Left renal pelvis (tissue), 4 donors: Measurements from ENCODE around the gene HUNK. TPM values are rescaled to one million over a fixed set of nuclear protein-coding genes. Genes with fewer than 3 reads are reported as not detected.
A peak's percentile ranks its signal among the peaks of the same experiment; 100 is the strongest.

ENCODE experiments used
- DNase-seq, 4 donors: peaks; one replicate each; pipeline ENCODE4 v3.0.0-alpha.2; 2013; ENCODE audit warnings: low read depth in 4 of 4, low spot score in 3 of 4
- polyA plus RNA-seq, 4 donors: library from polyadenylated mRNA; unstranded; fragments of 120-200 nt; gene quantifications; one replicate each; pipeline ENCODE4 v1.2.1, GENCODE V29; 2013; ENCODE audit not compliant: insufficient read length in 4 of 4

Gene HUNK
- polyA plus RNA-seq, 4 donors, result 12.9 to 20.3 (median 15.2) TPM

DNA sequence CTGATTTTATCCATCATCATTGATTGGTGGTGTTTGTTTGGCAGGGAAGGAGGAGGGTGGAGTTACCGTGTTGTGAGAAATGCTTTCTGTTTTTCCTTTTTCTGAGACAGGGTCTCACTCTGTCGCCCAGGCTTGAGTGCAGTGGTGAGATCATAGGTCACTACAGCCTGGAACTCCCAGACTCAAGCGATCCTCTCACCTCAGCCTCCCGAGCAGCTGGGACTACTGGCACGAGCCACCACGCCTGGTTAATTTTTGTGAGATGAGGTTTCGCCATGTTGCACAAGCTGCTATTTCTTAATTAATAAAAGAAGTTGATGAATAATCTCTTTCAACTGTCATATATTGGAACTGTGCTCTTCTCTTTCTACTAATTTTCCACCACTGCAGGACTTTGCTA lies 44.3 kb downstream of the HUNK start:
- DNase-seq, result no peak

DNA sequence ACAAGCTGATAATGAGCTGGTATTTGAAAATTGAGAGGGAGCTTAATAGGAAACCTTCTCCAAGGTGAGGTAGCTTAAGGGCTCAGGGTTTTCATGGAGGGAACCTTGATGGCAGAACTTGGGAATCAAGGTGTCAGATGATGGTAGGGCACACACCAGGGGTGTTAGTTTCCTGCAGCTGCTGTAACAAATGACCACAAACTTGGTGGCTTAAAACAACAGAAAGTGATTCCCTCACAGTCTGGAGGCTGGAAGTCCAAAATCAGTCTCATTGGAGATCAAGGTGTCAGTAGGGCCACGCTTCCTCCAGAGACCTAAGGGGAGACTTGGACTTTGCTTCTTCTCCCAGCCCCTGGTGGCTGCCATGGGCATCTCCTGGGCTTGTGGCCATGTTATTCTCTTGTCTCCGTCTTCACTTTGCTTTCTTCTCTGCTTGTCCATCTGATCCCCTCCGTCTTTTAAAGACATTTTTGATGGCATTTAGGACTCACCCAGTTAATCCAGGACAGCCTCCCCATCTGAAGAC lies 45.5 kb downstream of the HUNK start:
- no peak for DNase-seq

DNA sequence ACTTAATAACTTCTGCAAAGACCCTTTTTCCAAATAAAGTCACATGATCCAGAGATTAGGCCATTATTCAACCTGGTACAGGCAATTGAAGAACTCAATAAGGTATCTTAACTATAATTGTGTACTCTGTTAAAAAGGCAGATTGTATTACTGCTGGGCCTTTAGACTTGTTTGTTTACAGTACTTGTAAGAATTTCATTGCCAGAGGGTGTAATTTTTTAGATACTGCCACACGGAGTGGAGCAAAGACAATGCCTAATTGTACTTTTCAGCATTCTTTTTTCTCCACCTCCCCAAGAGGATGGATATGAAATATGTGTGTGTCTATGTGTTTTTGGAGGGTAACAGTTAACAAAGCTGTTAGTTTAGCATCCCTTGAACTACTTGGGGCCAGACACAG lies 47.5 kb downstream of the HUNK start:
- DNase-seq, result no peak

DNA sequence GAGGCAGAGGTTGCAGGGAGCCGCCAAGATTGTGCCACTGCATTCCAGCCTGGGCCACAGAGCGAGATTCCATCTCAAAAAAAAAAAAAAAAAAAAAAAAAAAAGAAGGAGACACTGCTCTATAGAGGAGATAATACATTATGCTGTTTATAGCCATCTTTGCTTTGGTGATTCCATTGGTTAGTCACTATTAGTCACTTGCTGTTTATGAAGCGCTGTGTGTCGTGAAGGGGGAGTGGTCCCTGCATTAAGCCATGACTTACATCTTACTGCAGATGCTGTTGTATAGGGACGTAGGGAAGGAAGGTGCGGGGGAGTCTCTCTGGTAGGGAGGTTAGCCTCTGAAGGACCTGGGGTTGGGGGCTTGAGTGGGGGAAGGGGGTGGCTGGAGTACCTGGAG lies 48.3 kb downstream of the HUNK start:
- DNase-seq, result no peak

DNA sequence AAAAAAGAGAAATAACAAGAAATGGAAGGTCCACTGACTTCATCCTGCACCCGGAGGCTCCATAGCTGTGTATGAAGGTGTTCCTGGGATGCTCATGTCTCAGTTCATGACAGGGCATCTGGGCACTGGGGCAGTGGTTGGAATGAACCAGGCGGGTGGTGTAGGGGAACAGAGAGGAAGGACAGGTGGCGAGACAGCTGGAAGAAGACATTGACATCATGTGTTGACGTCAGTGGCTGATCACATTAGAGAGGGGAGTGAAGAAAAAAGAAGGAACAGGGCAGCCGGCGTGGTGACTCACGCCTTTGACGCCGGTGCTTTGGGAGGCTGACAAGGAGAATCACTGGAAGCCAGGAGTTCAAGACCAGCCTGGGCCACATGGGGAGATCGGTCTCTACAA lies 50.1 kb downstream of the HUNK start:
- no peak for DNase-seq

DNA sequence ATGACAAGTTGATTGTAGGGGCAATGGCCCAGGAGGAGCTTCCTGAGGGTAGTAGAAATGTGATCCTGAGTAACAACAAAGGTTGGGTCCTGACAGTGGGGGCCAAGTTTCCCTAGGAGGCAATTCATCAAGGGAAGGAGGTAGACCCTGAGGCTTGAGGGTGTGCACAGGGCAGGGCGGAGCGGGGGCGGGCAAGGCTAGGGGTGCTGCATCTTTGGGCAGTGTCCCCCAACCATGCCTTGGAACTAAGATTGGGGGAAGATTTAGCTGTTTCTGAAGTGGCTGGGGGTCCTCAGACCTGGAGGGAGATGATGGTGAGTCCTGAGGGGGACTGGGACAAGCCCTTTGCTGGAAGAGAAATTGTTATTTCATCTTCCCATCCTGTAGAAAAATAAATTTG lies 50.9 kb downstream of the HUNK start:
- DNase-seq, result no peak

DNA sequence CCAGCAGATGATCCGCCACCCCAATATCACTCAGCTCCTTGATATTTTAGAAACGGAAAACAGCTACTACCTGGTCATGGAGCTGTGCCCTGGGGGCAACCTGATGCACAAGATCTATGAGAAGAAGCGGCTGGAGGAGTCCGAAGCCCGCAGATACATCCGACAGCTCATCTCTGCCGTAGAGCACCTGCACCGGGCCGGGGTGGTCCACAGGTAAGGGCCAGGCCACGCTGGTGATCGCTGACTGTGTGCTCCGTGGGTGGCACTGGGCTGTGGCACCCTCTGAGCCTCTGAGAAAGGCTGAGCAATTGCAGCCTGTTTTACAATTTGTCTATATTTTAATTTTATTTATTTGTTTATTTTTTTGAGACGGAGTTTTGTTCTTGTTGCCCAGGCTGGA lies 51.7 kb downstream of the HUNK start:
- no peak for DNase-seq

DNA sequence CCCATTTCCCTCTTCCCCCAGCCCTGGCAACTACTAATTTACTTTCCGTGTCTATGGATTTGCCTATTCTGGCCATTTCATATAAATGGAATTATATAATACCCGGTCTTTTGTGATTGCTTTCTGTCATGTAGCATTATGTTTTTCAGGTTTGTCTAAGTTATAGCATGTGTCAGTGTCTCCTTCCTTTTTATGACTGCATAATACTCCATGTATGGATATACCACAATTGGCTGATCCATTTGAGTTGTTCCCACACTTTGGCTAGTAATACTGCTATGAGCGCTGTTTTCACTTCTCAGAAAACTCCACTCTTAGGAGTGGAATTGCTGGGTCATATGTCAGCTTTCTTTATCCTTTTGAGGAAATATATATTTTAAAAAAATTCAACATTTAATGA lies 53.7 kb downstream of the HUNK start:
- no peak for DNase-seq

DNA sequence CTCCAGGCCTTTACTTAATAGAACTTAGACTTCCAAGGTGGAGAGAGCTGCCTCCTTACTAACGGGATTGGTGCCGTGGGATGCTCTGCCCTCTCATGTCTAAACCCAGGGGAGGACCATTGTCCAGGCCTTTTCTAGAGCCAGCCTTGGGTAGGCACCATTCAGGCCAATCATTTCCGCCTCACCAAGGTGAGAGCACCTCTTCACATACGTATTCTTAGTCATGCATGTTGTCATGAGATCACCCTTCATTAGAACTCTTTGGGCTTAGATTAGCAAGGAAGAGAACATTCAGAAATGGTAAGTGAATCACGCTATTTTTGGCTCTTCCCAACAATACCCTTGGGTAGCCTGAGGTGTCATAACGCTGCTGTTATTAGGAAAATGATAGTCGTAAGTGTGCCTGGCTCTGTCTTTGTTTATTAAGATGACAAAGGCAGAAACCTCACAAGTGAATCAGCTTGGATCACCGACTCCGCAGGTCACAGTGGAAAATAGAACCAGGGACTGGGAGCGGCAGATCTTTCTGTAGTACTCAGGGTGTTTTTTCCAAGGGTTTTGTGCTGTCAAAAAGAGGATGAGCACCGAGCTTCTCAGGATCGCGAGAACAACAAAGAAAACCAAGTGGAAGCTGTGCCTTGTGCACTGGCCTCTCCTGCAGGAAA lies 55.0 kb downstream of the HUNK start:
- DNase-seq, result no peak

DNA sequence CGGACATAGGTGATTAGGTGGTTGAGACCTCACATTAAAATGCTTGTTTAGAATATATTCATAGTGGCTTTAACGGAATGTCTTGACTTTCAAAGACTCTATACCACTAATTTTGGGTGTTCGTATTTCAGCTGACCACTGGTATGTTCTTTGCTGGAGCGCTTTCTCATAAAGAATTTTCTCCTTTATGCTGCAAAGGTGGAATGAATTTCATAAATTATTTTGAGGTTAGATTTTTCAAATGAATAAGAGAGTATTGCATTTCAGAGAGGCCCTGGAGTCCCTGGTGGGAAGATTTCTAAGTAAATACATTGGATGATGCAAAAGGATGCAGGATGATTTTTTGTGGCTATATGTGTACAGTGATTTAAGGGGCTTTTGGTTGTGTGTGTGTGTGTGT lies 55.8 kb downstream of the HUNK start:
- no peak for DNase-seq

DNA sequence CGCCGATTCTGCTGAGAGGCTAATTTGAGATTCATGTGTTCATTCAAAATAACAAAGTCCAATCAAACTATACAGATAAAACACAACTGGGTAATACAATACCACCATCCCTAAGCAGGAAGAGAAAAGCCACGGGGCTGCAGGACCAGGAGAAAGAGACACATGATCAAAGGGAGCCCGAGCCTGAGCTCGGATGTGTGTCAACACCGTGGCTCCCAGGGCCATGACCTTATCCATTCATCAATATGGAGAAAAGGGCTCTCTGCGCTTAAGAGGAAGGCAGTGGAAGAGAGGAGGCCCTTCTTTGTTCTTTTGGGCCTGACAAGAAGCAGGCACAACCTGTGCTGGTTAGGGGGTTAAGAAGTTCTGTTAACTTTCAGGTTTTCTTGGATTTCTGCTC lies 56.7 kb downstream of the HUNK start:
- DNase-seq, result no peak

DNA sequence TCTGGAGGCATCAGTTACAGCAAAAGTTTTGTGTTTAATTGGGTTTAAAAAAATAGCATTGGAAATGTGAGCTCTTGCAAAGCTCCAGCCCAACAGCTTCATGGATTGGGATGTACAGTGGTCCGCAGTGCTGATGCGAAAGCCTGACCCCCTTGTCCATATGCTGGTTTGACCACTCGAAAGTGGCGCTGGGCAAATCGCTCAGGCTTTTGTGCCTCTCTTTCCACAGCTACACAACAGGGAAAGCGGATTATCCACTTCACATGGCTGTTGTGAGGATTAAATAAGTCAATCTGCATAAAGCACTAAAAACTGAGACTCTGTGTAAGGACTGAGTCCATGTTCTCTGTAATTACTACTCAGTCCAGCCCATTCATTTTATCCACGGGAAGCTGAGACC lies 57.2 kb downstream of the HUNK start:
- DNase-seq, result no peak

DNA sequence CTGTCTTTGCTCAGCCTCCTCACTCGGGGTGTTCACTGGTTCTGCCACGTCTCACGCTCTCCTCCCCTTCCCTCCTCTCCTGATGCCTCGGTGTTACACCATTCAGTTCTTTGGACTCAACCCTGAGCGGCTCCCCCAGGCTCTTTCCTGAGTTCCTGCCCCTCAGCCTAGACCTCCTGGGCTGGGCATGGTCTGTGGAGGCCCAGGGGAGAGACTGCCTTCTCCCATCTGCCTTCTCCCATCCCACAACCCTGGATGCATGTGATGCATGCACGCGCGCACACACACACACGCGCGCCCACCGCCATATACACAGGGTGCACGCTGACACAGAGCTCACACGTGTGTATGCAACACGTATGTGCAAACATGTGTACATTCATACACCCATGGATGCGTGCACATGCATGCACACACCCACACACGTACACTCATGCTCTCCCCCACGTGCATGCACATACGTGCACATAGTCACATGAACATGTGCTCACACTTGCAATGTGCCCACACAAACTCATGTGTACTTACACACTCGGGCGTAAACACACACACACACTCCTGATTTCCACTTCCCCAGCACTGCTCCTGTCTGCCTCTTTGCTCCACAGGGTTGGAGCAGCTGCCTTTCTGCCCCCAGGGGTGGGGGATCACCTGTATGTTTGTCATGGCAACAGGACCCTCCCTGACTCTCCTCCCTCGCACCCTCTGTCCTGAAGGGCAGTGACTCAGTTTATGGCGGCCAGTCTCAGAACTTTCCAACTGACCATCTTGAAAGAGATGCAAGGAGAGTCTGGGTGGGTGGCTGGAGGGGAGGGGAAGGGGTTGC lies 59.0 kb downstream of the HUNK start:
- DNase-seq, result no peak

DNA sequence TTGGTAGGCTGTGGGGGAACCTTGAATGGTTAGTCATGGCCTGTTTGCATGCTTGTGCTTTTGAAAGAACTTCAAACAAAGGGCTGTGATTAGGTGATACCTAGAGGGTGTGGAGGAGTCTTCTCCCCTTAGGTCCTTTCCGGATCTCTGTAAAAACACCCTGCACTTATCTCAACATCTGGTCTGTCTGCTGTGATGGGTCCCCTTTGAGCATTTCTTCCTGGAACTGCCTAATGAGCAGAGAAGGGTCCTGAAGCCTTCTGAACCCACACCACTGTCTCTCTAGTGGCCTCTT lies 59.6 kb downstream of the HUNK start:
- no peak for DNase-seq

DNA sequence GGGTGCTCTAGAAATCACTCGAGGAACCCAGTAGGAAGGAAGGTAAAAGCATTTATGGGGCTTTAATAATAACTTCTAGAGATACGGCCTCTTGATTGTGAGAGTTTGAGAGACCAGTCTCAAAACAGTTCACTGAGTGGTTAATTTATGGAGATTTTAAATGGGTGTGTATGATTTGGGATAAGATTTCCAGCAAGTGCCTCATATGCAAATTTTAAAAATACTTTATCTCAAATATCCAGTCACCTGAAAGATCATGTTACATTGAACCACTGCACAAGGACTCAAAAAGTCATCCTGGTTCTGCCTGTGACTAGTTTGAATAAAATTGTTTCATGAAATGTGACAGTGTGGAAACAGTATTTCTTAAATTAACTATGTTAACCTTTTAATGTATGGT lies 64.5 kb downstream of the HUNK start:
- no peak for DNase-seq

DNA sequence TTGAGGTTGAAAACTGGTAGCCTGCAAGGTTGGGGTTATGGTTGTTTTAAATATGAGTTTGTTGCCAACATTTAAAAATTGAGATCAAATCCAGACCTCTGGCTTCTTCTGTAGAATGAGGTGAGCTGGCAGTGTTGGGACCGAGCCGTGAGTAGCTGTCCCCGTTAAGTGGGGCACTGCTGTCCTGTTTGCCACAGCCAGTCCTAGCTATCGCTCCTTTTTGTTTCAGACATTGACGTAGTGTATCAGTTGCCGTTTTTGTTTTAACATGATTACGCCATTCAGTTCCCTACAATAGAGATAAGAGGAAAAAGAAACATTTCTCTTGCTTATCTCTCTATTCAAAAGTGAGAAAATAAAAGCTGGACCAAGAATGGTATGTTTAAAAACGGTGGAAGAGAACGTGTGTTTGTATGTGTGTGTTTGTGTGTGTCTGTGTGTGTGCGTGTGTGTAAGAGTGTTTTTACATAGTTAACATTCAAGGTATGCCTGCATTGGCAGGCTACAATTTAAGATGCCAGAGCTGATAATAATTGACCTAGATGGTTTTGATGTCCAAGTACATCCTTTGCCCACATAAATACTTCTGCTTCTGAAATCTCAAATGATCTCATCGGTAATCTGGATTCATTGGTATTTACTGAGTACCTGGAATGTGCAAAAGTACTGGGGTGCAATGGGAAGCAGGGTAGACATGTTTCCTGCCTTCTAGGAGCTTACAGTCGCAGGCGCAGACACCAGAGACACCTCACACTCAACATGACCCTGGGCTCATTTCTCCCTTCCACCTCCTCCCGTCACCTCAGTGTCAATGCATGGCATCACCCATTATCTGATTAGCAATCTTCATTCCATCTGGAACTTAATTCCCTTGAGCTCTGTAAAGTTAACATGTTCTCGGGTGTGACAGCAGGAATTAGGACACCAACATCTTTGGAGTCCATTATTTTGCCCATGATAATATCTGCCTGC lies 65.8 kb downstream of the HUNK start:
- no peak for DNase-seq

DNA sequence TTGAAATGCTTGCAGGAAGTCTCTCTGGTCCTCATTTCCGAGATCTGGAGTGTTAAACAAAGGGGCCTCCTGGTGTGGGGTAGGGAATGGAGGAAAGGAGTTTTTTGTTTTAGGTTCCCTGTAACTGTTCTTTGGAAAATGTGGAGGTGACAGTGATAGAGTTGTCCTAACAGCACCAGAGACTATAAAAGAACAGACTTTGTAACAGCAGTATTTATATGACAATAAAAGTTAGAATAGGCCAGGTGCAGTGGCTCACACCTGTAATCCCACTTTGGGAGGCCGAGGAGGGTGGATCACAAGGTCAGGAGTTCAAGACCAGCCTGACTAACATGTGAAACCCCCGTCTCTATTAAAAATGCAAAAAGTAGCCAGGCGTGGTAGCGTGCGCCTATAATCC lies 68.9 kb downstream of the HUNK start:
- DNase-seq, result no peak

DNA sequence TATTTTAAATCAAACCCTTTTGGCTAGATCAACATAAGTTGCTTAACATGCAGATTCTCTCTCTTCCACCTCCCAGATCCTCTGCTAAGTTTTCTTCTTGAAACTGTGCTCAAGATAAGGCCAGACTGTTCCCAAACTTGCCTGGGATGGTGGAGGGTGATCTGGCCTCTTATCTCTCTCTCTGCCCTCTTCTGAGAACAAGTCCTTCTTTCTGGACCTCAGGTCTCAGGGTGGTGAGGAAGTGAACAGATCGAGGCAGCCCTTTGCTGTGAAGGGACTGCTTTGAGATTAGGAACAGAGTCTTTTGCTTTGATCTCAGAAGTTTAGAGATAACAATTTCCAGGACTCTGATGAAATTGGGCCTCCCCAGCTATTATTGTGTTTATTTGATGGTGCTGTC lies 70.7 kb downstream of the HUNK start:
- no peak for DNase-seq

DNA sequence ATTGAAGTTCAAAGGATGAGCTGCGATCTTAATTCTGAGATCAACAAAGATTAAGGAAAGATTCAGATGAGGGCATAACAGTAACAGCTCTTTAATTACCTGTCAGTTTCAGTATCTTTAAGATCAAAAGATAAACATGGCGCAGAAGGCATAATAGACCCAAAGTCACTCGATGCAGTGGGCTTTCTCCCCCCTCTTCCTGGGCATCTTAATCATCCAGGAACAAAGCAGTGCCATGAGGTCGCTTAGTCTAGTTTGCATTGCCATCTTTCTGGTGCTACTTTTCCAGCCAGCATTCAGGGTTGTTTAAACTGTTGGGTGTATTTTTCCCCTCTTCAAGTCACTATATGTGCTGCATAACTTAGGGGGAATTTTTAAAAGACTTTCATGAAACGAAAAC lies 72.3 kb downstream of the HUNK start:
- DNase-seq, result no peak

DNA sequence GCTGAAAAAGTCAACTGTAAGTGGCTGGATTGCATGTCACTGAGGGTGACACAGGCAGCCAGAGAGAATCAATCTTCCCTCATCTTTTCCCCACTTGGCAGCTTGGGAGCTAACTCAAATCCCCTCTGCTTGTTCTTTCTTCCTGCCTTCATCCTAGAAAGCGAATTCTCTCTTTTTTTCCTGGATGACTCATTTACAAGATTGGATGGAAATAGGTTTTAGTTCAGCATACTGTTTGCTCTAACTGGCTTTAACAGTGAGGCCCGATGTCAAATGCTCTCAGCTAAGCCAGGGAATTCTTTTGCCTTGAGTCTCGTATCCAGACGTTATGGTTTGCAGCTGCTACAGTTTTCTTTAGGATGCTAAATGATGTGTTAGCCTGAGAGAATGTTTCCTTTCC lies 72.7 kb downstream of the HUNK start:
- peak; percentile 47 to 62 (median 49) for DNase-seq

DNA sequence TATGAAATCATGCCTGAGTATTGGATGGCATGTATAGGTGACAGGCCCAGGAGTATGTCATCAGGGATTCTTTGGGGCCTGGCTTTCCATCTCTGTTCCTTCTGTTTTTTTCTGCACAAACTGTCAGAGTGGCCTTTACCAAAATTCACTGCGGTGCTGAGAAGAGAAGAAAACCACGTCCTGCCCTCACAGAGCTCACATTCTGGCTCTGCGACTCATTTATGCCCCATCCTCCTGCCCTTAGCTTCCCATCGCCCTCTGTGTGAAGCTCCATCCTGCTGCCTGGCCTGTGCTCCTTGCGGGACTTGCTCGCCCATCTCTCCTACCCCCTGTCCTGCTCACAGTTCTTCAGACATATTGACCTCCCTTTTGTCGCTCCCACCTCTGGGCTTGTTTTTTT lies 73.4 kb downstream of the HUNK start:
- no peak for DNase-seq
